ENCODE results near the gene AHRR.
A peak's percentile ranks its signal among the peaks of the same experiment; 100 is the strongest.

- TF ChIP-seq POLR2A (IDR thresholded peaks at IDR 0.05) (no peak), POLR2AphosphoS5 (IDR thresholded peaks at IDR 0.05) (no peak), EP300 (IDR thresholded peaks at IDR 0.05; ENCODE audit: low read depth) (no peak)
- TF ChIP-seq, protein P1, sequence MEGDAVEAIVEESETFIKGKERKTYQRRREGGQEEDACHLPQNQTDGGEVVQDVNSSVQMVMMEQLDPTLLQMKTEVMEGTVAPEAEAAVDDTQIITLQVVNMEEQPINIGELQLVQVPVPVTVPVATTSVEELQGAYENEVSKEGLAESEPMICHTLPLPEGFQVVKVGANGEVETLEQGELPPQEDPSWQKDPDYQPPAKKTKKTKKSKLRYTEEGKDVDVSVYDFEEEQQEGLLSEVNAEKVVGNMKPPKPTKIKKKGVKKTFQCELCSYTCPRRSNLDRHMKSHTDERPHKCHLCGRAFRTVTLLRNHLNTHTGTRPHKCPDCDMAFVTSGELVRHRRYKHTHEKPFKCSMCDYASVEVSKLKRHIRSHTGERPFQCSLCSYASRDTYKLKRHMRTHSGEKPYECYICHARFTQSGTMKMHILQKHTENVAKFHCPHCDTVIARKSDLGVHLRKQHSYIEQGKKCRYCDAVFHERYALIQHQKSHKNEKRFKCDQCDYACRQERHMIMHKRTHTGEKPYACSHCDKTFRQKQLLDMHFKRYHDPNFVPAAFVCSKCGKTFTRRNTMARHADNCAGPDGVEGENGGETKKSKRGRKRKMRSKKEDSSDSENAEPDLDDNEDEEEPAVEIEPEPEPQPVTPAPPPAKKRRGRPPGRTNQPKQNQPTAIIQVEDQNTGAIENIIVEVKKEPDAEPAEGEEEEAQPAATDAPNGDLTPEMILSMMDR (IDR thresholded peaks at IDR 0.05): peak in 3 of 5 experiments; percentile 20 to 34 (median 28)
Measured at GRCh38 chr5:435961-436640, 114.6 kb downstream of the AHRR start.

Data from transverse colon (tissue), 4 donors.